GM12878 (cell line): ENCODE data around the gene ITSN1. TPM values are rescaled to one million over a fixed set of nuclear protein-coding genes. Genes with fewer than 3 reads are reported as not detected.

Experiments used
- CHD1 ChIP-seq: IDR thresholded peaks from 2 replicates; pipeline ENCODE4 v1.6.1; 2012; ENCODE audit warnings: low read depth, low read length, improper control_type of control experiment
- MYC ChIP-seq: IDR thresholded peaks from 2 replicates; pipeline ENCODE4 v1.6.1; 2011; ENCODE audit warnings: mild to moderate bottlenecking, low read length, moderate library complexity, inconsistent platforms; ENCODE audit not compliant: insufficient read depth, insufficient replicate concordance, insufficient read length, severe bottlenecking
- NFIC ChIP-seq: IDR thresholded peaks from 2 replicates; pipeline ENCODE4 v1.6.1; 2012; ENCODE audit warnings: low read depth, mild to moderate bottlenecking, inconsistent platforms, low read length, moderate library complexity
- NFXL1 ChIP-seq: fragments of 450-650 bp; IDR thresholded peaks from 2 replicates; pipeline ENCODE4 v1.6.1; 2017; ENCODE audit warnings: antibody characterized with exemption, mild to moderate bottlenecking, borderline replicate concordance
- RUNX3 ChIP-seq: IDR thresholded peaks from 2 replicates; pipeline ENCODE4 v1.6.1; 2012; ENCODE audit warnings: low read length, inconsistent platforms
- SMAD5 ChIP-seq: IDR thresholded peaks from 2 replicates; pipeline ENCODE4 v1.6.1; 2016; ENCODE audit warnings: antibody characterized with exemption, low read depth
- TAF1 ChIP-seq: IDR thresholded peaks from 2 replicates; pipeline ENCODE4 v1.6.1; 2011; ENCODE audit warnings: mild to moderate bottlenecking, low read depth, low read length, borderline replicate concordance
- ZBED1 ChIP-seq: IDR thresholded peaks from 2 replicates; pipeline ENCODE4 v1.6.1; 2016; ENCODE audit warnings: borderline replicate concordance
- ZNF217 ChIP-seq: fragments of 450-650 bp; IDR thresholded peaks from 2 replicates; pipeline ENCODE4 v1.6.1; 2017; ENCODE audit warnings: antibody characterized with exemption, mild to moderate bottlenecking
- polyA plus RNA-seq, 11 experiments: library from polyadenylated mRNA; depleted of rRNA in 4 of 11; unstranded in 6 of 11; stranded (reverse) in 5 of 11; fragments of >200 nt; fragmentation: Nextera tagmentation in 4 of 11; fragmentation: Illumina TruSeq in 1 of 11; extraction: Ambion mirVana in 4 of 11; extraction: Trizol in 1 of 11; gene quantifications; 1 replicate in 1 of 11; 2 replicates in 10 of 11; pipeline versions ENCODE4 v1.2.1 to v1.2.3, GENCODE V29; 2011 to 2016; ENCODE audit warnings: inconsistent platforms in 2 of 11, missing spikeins in 2 of 11, low read depth in 1 of 11
- total RNA-seq, 4 experiments: library from RNA; depleted of rRNA in 3 of 4; stranded (reverse); fragments of >200 nt in 3 of 4; fragmentation: Illumina TruSeq in 1 of 4; extraction: Trizol in 1 of 4; gene quantifications; 2 replicates each; pipeline versions ENCODE4 v1.2.1 to v1.2.3, GENCODE V29; 2013 to 2021
- TF ChIP-seq, protein P1 (sequence below): fragments of 450-650 bp; IDR thresholded peaks from 2 replicates; pipeline ENCODE4 v1.6.1; 2016; ENCODE audit warnings: mild to moderate bottlenecking, moderate library complexity, borderline replicate concordance
- TF ChIP-seq, protein P2 (sequence below): fragments of 450-650 bp; IDR thresholded peaks from 2 replicates; pipeline ENCODE4 v1.6.1; 2014; ENCODE audit warnings: mild to moderate bottlenecking
- TF ChIP-seq, protein P3 (sequence below): fragments of 450-650 bp; IDR thresholded peaks from 2 replicates; pipeline ENCODE4 v1.6.1; 2017; ENCODE audit warnings: antibody characterized with exemption, mild to moderate bottlenecking, moderate library complexity
- TF ChIP-seq, protein P4 (sequence below): fragments of 450-650 bp; IDR thresholded peaks from 2 replicates; pipeline ENCODE4 v1.6.1; 2017; ENCODE audit warnings: mild to moderate bottlenecking, low read depth, inconsistent platforms; ENCODE audit not compliant: poor library complexity, severe bottlenecking
- TF ChIP-seq, protein P5 (sequence below): fragments of 450-650 bp; IDR thresholded peaks from 2 replicates; pipeline ENCODE4 v1.6.1; 2018; ENCODE audit warnings: borderline replicate concordance, mild to moderate bottlenecking; ENCODE audit not compliant: partially characterized antibody

The ITSN1 gene
- total and polyA plus RNA-seq, 10 of the 15 experiments (the other 5 are each of a cell fraction or from before 2014, with no cell fraction given), result 0.89 to 10.6 (median 4.8) TPM

DNA sequence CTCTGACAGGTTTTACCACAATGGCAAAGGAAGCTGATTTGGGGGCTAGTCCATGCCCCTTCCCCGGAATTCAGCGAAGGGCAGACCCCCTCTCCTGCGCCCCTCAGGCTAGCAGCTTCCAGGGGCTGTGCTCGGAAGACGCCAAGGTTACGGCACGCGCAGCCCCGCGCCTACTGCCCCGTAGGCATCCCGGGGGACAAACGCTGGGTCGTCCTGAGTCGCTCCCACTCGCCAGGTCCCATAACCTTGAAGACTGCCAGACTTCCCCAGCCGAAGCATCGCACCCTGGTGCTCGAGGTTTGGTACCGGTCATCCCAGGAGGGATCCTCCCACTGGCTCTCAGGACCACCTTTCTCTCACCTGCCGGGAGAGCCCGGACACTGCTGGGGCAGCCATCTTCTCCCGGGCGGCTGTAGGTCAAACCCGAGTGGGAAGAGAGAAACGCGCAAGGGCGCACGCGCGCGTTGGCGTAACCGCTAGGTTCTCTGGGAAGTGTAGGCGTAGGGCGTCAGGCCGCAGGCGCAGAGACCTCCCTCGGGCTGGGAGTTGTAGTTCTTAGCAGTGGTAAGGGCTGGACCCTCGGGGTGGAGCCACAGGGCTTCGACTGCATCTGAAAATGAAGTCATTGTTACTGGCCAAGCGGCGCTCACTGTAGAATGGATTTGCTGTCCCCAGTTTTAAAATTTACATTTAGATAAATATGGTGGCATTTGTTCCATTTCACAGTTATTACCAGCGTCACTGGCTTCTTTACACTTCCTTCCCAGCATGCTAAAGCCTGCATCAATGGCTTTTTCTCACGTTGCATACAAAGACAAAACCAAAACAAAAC lies 273.3 kb downstream of the ITSN1 start, which contains the start of gene ATP5PO (continued):
- TF ChIP-seq TAF1, result peak; percentile 87; the same call in 1 of the 2 replicates
- TF ChIP-seq, protein P1, sequence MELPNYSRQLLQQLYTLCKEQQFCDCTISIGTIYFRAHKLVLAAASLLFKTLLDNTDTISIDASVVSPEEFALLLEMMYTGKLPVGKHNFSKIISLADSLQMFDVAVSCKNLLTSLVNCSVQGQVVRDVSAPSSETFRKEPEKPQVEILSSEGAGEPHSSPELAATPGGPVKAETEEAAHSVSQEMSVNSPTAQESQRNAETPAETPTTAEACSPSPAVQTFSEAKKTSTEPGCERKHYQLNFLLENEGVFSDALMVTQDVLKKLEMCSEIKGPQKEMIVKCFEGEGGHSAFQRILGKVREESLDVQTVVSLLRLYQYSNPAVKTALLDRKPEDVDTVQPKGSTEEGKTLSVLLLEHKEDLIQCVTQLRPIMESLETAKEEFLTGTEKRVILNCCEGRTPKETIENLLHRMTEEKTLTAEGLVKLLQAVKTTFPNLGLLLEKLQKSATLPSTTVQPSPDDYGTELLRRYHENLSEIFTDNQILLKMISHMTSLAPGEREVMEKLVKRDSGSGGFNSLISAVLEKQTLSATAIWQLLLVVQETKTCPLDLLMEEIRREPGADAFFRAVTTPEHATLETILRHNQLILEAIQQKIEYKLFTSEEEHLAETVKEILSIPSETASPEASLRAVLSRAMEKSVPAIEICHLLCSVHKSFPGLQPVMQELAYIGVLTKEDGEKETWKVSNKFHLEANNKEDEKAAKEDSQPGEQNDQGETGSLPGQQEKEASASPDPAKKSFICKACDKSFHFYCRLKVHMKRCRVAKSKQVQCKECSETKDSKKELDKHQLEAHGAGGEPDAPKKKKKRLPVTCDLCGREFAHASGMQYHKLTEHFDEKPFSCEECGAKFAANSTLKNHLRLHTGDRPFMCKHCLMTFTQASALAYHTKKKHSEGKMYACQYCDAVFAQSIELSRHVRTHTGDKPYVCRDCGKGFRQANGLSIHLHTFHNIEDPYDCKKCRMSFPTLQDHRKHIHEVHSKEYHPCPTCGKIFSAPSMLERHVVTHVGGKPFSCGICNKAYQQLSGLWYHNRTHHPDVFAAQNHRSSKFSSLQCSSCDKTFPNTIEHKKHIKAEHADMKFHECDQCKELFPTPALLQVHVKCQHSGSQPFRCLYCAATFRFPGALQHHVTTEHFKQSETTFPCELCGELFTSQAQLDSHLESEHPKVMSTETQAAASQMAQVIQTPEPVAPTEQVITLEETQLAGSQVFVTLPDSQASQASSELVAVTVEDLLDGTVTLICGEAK, result no peak
- TF ChIP-seq CHD1, result 0 out of 2 replicates have a peak, but pooled peaks have one; percentile 42
- TF ChIP-seq, protein P2, sequence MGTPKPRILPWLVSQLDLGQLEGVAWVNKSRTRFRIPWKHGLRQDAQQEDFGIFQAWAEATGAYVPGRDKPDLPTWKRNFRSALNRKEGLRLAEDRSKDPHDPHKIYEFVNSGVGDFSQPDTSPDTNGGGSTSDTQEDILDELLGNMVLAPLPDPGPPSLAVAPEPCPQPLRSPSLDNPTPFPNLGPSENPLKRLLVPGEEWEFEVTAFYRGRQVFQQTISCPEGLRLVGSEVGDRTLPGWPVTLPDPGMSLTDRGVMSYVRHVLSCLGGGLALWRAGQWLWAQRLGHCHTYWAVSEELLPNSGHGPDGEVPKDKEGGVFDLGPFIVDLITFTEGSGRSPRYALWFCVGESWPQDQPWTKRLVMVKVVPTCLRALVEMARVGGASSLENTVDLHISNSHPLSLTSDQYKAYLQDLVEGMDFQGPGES, result no peak
- TF ChIP-seq ZBED1, result no peak
- no peak for TF ChIP-seq NFIC
- TF ChIP-seq, protein P3, sequence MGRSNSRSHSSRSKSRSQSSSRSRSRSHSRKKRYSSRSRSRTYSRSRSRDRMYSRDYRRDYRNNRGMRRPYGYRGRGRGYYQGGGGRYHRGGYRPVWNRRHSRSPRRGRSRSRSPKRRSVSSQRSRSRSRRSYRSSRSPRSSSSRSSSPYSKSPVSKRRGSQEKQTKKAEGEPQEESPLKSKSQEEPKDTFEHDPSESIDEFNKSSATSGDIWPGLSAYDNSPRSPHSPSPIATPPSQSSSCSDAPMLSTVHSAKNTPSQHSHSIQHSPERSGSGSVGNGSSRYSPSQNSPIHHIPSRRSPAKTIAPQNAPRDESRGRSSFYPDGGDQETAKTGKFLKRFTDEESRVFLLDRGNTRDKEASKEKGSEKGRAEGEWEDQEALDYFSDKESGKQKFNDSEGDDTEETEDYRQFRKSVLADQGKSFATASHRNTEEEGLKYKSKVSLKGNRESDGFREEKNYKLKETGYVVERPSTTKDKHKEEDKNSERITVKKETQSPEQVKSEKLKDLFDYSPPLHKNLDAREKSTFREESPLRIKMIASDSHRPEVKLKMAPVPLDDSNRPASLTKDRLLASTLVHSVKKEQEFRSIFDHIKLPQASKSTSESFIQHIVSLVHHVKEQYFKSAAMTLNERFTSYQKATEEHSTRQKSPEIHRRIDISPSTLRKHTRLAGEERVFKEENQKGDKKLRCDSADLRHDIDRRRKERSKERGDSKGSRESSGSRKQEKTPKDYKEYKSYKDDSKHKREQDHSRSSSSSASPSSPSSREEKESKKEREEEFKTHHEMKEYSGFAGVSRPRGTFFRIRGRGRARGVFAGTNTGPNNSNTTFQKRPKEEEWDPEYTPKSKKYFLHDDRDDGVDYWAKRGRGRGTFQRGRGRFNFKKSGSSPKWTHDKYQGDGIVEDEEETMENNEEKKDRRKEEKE, result no peak
- TF ChIP-seq, protein P4, sequence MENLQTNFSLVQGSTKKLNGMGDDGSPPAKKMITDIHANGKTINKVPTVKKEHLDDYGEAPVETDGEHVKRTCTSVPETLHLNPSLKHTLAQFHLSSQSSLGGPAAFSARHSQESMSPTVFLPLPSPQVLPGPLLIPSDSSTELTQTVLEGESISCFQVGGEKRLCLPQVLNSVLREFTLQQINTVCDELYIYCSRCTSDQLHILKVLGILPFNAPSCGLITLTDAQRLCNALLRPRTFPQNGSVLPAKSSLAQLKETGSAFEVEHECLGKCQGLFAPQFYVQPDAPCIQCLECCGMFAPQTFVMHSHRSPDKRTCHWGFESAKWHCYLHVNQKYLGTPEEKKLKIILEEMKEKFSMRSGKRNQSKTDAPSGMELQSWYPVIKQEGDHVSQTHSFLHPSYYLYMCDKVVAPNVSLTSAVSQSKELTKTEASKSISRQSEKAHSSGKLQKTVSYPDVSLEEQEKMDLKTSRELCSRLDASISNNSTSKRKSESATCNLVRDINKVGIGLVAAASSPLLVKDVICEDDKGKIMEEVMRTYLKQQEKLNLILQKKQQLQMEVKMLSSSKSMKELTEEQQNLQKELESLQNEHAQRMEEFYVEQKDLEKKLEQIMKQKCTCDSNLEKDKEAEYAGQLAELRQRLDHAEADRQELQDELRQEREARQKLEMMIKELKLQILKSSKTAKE, result no peak
- TF ChIP-seq, protein P5, sequence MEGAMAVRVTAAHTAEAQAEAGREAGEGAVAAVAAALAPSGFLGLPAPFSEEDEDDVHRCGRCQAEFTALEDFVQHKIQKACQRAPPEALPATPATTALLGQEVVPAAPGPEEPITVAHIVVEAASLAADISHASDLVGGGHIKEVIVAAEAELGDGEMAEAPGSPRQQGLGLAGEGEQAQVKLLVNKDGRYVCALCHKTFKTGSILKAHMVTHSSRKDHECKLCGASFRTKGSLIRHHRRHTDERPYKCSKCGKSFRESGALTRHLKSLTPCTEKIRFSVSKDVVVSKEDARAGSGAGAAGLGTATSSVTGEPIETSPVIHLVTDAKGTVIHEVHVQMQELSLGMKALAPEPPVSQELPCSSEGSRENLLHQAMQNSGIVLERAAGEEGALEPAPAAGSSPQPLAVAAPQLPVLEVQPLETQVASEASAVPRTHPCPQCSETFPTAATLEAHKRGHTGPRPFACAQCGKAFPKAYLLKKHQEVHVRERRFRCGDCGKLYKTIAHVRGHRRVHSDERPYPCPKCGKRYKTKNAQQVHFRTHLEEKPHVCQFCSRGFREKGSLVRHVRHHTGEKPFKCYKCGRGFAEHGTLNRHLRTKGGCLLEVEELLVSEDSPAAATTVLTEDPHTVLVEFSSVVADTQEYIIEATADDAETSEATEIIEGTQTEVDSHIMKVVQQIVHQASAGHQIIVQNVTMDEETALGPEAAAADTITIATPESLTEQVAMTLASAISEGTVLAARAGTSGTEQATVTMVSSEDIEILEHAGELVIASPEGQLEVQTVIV, result no peak
- peak; percentile 79 for TF ChIP-seq RUNX3
- no peak for TF ChIP-seq ZNF217
- peak; percentile 40 for TF ChIP-seq MYC
- TF ChIP-seq NFXL1, result no peak
- peak; percentile 71; the same call in 1 of the 2 replicates for TF ChIP-seq SMAD5
